Measurements from ENCODE around the gene SOX13. TPM values are rescaled to one million over a fixed set of nuclear protein-coding genes. Genes with fewer than 3 reads are reported as not detected.

The SOX13 gene
- total and polyA plus RNA-seq, 9 of the 15 experiments (the other 6 are each of a cell fraction or from before 2014, with no cell fraction given): 0.03 to 0.35 (median 0.06) TPM; not detected in 5

DNA sequence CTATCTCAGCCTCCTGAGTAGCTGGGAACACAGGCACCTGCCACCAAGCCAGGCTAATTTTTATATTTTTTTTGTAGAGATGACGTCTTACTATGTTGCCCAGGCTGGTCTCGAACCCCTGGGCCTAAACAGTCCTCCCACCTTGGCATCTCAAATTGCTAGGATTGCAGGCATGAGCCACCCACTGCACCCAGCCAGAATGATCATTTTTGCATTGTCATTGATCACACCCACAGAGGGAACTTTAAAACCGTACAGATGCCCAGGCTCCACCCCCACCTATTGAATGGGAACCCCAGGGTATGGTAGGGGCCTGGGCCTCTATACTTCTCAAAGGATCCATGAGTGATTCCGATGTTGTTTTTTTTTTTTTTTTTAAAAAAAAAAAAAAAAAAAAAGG, 42.2 kb downstream of the SOX13 start (continued):
- TF ChIP-seq, protein P1, sequence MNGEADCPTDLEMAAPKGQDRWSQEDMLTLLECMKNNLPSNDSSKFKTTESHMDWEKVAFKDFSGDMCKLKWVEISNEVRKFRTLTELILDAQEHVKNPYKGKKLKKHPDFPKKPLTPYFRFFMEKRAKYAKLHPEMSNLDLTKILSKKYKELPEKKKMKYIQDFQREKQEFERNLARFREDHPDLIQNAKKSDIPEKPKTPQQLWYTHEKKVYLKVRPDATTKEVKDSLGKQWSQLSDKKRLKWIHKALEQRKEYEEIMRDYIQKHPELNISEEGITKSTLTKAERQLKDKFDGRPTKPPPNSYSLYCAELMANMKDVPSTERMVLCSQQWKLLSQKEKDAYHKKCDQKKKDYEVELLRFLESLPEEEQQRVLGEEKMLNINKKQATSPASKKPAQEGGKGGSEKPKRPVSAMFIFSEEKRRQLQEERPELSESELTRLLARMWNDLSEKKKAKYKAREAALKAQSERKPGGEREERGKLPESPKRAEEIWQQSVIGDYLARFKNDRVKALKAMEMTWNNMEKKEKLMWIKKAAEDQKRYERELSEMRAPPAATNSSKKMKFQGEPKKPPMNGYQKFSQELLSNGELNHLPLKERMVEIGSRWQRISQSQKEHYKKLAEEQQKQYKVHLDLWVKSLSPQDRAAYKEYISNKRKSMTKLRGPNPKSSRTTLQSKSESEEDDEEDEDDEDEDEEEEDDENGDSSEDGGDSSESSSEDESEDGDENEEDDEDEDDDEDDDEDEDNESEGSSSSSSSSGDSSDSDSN (IDR thresholded peaks at IDR 0.05; ENCODE audit: borderline replicate concordance in 1 of 2, low read depth in 2 of 2, low read length in 2 of 2): no peak
- no peak for TF ChIP-seq HNRNPLL (IDR thresholded peaks at IDR 0.05; ENCODE audit: low read depth, low read length, poor library complexity, severe bottlenecking)
- TF ChIP-seq ZNF444 (CRISPR knock-in tag; IDR thresholded peaks at IDR 0.05): no peak
- no peak for TF ChIP-seq NRF1 (conservative IDR thresholded peaks at IDR 0.05 in 1 of 2, IDR thresholded peaks at IDR 0.05 in 1 of 2)
- TF ChIP-seq TAF7 (tag; IDR thresholded peaks at IDR 0.05): no peak
- TF ChIP-seq C11orf30 (IDR thresholded peaks at IDR 0.05; ENCODE audit: low read depth): peak; percentile 12; the same call in 1 of the 2 replicates
- TF ChIP-seq, protein P2, sequence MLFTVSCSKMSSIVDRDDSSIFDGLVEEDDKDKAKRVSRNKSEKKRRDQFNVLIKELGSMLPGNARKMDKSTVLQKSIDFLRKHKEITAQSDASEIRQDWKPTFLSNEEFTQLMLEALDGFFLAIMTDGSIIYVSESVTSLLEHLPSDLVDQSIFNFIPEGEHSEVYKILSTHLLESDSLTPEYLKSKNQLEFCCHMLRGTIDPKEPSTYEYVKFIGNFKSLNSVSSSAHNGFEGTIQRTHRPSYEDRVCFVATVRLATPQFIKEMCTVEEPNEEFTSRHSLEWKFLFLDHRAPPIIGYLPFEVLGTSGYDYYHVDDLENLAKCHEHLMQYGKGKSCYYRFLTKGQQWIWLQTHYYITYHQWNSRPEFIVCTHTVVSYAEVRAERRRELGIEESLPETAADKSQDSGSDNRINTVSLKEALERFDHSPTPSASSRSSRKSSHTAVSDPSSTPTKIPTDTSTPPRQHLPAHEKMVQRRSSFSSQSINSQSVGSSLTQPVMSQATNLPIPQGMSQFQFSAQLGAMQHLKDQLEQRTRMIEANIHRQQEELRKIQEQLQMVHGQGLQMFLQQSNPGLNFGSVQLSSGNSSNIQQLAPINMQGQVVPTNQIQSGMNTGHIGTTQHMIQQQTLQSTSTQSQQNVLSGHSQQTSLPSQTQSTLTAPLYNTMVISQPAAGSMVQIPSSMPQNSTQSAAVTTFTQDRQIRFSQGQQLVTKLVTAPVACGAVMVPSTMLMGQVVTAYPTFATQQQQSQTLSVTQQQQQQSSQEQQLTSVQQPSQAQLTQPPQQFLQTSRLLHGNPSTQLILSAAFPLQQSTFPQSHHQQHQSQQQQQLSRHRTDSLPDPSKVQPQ (CRISPR knock-in tag; IDR thresholded peaks at IDR 0.05; ENCODE audit: borderline replicate concordance): no peak
- TF ChIP-seq KDM5B (IDR thresholded peaks at IDR 0.05; ENCODE audit: insufficient replicate concordance, low read depth, low read length): no peak
